ENCODE measurements around the gene FAM170B.

GRCh38 chr10:49172061-49172776, 38.4 kb upstream of the FAM170B start:
- TF ChIP-seq POLR2A (IDR thresholded peaks at IDR 0.05) (no peak), CTCF (IDR thresholded peaks at IDR 0.05) (no peak), POLR2AphosphoS5 (IDR thresholded peaks at IDR 0.05) (no peak), EP300 (IDR thresholded peaks at IDR 0.05) (no peak)

All from sigmoid colon (tissue), 4 donors.